HepG2 (cell line): ENCODE data around the gene TNFSF8. TPM values are rescaled to one million over a fixed set of nuclear protein-coding genes. Genes with fewer than 3 reads are reported as not detected.

Experiments used
- ATAC-seq: fragments of 200-7000 bp; cut with Tn5 transposase; 3 replicates; pipeline ENCODE4 v1.9.1; 2020; ENCODE audit warnings: mild to moderate bottlenecking, moderate library complexity
- BruUV-seq: library from RNA; stranded (reverse); fragments of 400-500 nt; replicated peaks from 2 replicates; lab custom pipeline; 2021; lab: Mats Ljungman, UMichigan
- CTCF ChIA-PET: fragments of 300-600 bp; formaldehyde crosslinking; extraction: SDS; loops from one replicate; lab custom pipeline; 2021; ENCODE audit warnings: low total read pairs, inconsistent platforms, low intra/inter-chr PET ratio; lab: Yijun Ruan, JAX
- POLR2A ChIA-PET: fragments of 350-600 bp; sonication (Branson Sonifier 250); formaldehyde crosslinking; loops from one replicate; lab custom pipeline; 2020; ENCODE audit warnings: antibody characterized with exemption, inconsistent platforms; lab: Yijun Ruan, JAX
- DNase-seq: peaks from one replicate; pipeline ENCODE4 v3.0.0-alpha.2; 2015; ENCODE audit warnings: low spot score
- FAIRE-seq: peaks from 3 replicates; lab custom pipeline; 2011; peaks lifted over from hg19 to GRCh38; lab: Jason Lieb, UNC
- H2AFZ ChIP-seq: one replicate; pipeline ENCODE4 v1.6.1; 2011; ENCODE audit warnings: low read length, inconsistent platforms
- H3K27ac ChIP-seq: fragments of 300-600 bp; 3 replicates; pipeline ENCODE4 v1.8.0; 2011; ENCODE audit warnings: mixed run types, mild to moderate bottlenecking, mixed read lengths, low read length, inconsistent platforms; ENCODE audit not compliant: insufficient read depth; ENCODE audit errors: extremely low read length
- H3K27me3 ChIP-seq, 2 experiments: fragments of 200-600 bp in 1 of 2; 2 replicates in 1 of 2; 3 replicates in 1 of 2; pipeline versions ENCODE4 v1.6.0 to v1.8.0; 2011; ENCODE audit warnings: low read length in 2 of 2, mild to moderate bottlenecking in 2 of 2, moderate library complexity in 2 of 2, inconsistent platforms in 1 of 2; ENCODE audit not compliant: insufficient read depth in 2 of 2, control insufficient read depth in 1 of 2
- H3K36me3 ChIP-seq, 2 experiments: fragments of 200-600 bp in 1 of 2; replicated peaks in 1 of 2; 2 replicates in 1 of 2; 3 replicates in 1 of 2; pipeline versions ENCODE4 v1.5.1 to v1.8.0; 2011; ENCODE audit warnings: low read length in 2 of 2, inconsistent platforms in 1 of 2; ENCODE audit not compliant: insufficient read depth in 2 of 2, control insufficient read depth in 1 of 2
- H3K4me1 ChIP-seq: 2 replicates; pipeline ENCODE4 v1.5.1; 2012; ENCODE audit warnings: low read length, inconsistent platforms; ENCODE audit not compliant: insufficient read depth
- H3K4me2 ChIP-seq: 2 replicates; pipeline ENCODE4 v1.6.0; 2011; ENCODE audit warnings: low read depth, low read length, inconsistent platforms
- H3K4me3 ChIP-seq, 3 experiments: fragments of 200-600 bp in 1 of 3; sonication (generic), shearing (Covaris generic) in 1 of 3; replicated peaks in 1 of 3; 2 replicates each; pipeline ENCODE4 v1.5.1; 2011 to 2016; ENCODE audit warnings: low read length in 3 of 3, inconsistent platforms in 2 of 3, low read depth in 2 of 3, mild to moderate bottlenecking in 2 of 3, control low read depth in 1 of 3, mixed read lengths in 1 of 3; ENCODE audit not compliant: insufficient read depth in 1 of 3
- H3K79me2 ChIP-seq: one replicate; pipeline ENCODE4 v1.6.1; 2011; ENCODE audit warnings: low read length, inconsistent platforms; ENCODE audit not compliant: insufficient read depth
- H3K9ac ChIP-seq: 2 replicates; pipeline ENCODE4 v1.6.0; 2011; ENCODE audit warnings: mild to moderate bottlenecking, low read depth, low read length, inconsistent platforms; ENCODE audit not compliant: insufficient read depth
- H3K9me3 ChIP-seq: 2 replicates; pipeline ENCODE4 v1.5.1; 2012; ENCODE audit warnings: mild to moderate bottlenecking, low read length
- H4K20me1 ChIP-seq: 2 replicates; pipeline ENCODE4 v1.6.0; 2011; ENCODE audit warnings: inconsistent platforms, mild to moderate bottlenecking, low read length, moderate library complexity; ENCODE audit not compliant: insufficient read depth
- CENPT ChIP-seq: sonication (generic); formaldehyde crosslinking; IDR thresholded peaks from 2 replicates; pipeline ENCODE4 v1.8.0; 2022; ENCODE audit warnings: low read depth, mild to moderate bottlenecking, moderate library complexity, missing genetic modification reagents
- HOXA3 ChIP-seq: sonication (generic); formaldehyde crosslinking; IDR thresholded peaks from 2 replicates; pipeline ENCODE4 v1.5.0; 2020; ENCODE audit warnings: missing genetic modification reagents
- HOXD1 ChIP-seq: sonication (generic); formaldehyde crosslinking; IDR thresholded peaks from 2 replicates; pipeline ENCODE4 v1.5.0; 2020; ENCODE audit warnings: missing genetic modification reagents
- JUNB ChIP-seq: sonication (generic); formaldehyde crosslinking; IDR thresholded peaks from 2 replicates; pipeline ENCODE4 v1.8.0; 2022; ENCODE audit warnings: missing genetic modification reagents, mild to moderate bottlenecking, borderline replicate concordance
- RBM22 ChIP-seq: fragments of 200-400 bp; formaldehyde crosslinking; optimal IDR thresholded peaks from 2 replicates; pipeline ENCODE3; 2017; ENCODE audit warnings: mild to moderate bottlenecking, low read length, moderate library complexity
- TCF7 ChIP-seq: sonication (generic); IDR thresholded peaks from 2 replicates; pipeline ENCODE4 v1.6.1; 2016; ENCODE audit warnings: antibody characterized with exemption, low read depth
- ZFYVE20 ChIP-seq: sonication (generic); formaldehyde crosslinking; IDR thresholded peaks from 2 replicates; pipeline ENCODE4 v1.8.0; 2023; ENCODE audit warnings: low read depth, mild to moderate bottlenecking, moderate library complexity, missing genetic modification reagents, borderline replicate concordance
- ZNF382 ChIP-seq: sonication (generic); formaldehyde crosslinking; IDR thresholded peaks from 2 replicates; pipeline ENCODE4 v1.5.0; 2020; ENCODE audit warnings: missing genetic modification reagents, mild to moderate bottlenecking, borderline replicate concordance
- ZNF792 ChIP-seq: IDR thresholded peaks from 2 replicates; pipeline ENCODE4 v1.6.1; 2016
- ZSCAN20 ChIP-seq: sonication (generic); formaldehyde crosslinking; IDR thresholded peaks from 2 replicates; pipeline ENCODE4 v1.4.0; 2020; ENCODE audit warnings: missing genetic modification reagents, mild to moderate bottlenecking, borderline replicate concordance
- ZSCAN30 ChIP-seq: sonication (generic); formaldehyde crosslinking; IDR thresholded peaks from 2 replicates; pipeline ENCODE4 v1.5.0; 2020; ENCODE audit warnings: mild to moderate bottlenecking, missing genetic modification reagents
- WGBS: methylation state at CpG from one replicate; pipeline ENCODE4 v1.1.6; 2017; ENCODE audit warnings: low lambda C conversion rate; 5-methylcytosine and 5-hydroxymethylcytosine counted together
- in situ Hi-C: cut with HindIII; loops from 2 replicates; pipeline ENCODE4 v1.10.0; 2017; ENCODE audit warnings: low pct_unique_long_range_greater_than_20kb; ENCODE audit not compliant: extremely low pct_ligation_motif_present
- intact Hi-C: fragments of 100-400 bp; cut with micrococcal nuclease; formaldehyde crosslinking; loops from one replicate; pipeline ENCODE4 v1.10.0; 2022; ENCODE audit not compliant: unreplicated experiment
- polyA plus RNA-seq, 8 experiments: library from polyadenylated mRNA; depleted of rRNA in 3 of 8; stranded (reverse) in 7 of 8; unstranded in 1 of 8; fragments of >200 nt; fragmentation: Illumina TruSeq in 4 of 8; extraction: Trizol in 4 of 8; gene quantifications; 2 replicates each; pipeline versions ENCODE4 v1.2.1 to v1.2.3, GENCODE V29; 2011 to 2016; ENCODE audit warnings: low read depth in 4 of 8, missing spikeins in 1 of 8, mixed read lengths in 1 of 8; ENCODE audit not compliant: insufficient read depth in 1 of 8
- total RNA-seq, 5 experiments: library from RNA; depleted of rRNA; stranded (reverse); fragments of >200 nt; fragmentation: Illumina TruSeq; extraction: Trizol; gene quantifications; 2 replicates each; pipeline ENCODE4 v1.2.3, GENCODE V29; 2016; ENCODE audit warnings: low read depth in 1 of 5
- TF ChIP-seq, protein P1 (sequence below): sonication (generic); formaldehyde crosslinking; IDR thresholded peaks from 2 replicates; pipeline ENCODE4 v1.9.0; 2022; ENCODE audit warnings: low read depth, missing genetic modification reagents
- TF ChIP-seq, protein P2 (sequence below): sonication (generic); formaldehyde crosslinking; conservative IDR thresholded peaks from 2 replicates; pipeline ENCODE4 v1.8.0; 2022; ENCODE audit warnings: mild to moderate bottlenecking, moderate library complexity, missing genetic modification reagents
- TF ChIP-seq, protein P3 (sequence below): sonication (generic); formaldehyde crosslinking; conservative IDR thresholded peaks from 2 replicates; pipeline ENCODE4 v1.8.0; 2022; ENCODE audit warnings: missing genetic modification reagents

The TNFSF8 gene
- total and polyA plus RNA-seq, 2 of the 13 experiments (the other 11 are each of a cell fraction or from before 2014, with no cell fraction given) = not detected

DNA sequence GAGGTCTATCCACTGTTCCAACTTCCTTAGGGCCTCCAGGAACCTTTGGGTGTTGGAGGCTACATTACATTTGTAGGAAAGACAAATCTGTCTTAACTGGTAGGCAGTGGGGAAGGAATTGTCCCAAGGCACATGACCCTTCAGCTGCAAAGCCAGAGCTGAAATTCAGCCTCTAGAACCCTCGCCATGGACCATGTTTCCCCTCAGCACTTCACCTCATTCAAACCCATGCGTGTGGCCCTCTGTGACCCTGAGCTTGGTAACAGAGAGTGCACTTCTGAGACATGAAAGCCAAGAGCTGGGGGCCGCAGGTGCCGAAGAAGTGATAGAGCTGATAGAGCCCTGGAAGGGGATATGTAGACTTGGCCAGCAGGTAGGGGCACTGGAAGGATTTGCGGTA lies 17.2 kb downstream of the TNFSF8 start:
- Histone ChIP-seq H3K36me3 (no peaks in the 10 kb centered on the region), H3K27me3 (no peaks in the 10 kb centered on the region; a peak in 1 of 5 replicates), H4K20me1 (no peaks in the 10 kb centered on the region), H3K4me2 (no peak overlapping the region), H3K9ac (no peak overlapping the region), H3K79me2 (no peaks in the 10 kb centered on the region), H3K27ac (no peak overlapping the region), H3K9me3 (no peaks in the 10 kb centered on the region), H3K4me1 (peaks cover 11% of the 10 kb centered on the region), H2AFZ (no peak overlapping the region), H3K4me3 (no peak overlapping the region)
- BruUV-seq = no TSS peak
- TF ChIP-seq, protein P1, sequence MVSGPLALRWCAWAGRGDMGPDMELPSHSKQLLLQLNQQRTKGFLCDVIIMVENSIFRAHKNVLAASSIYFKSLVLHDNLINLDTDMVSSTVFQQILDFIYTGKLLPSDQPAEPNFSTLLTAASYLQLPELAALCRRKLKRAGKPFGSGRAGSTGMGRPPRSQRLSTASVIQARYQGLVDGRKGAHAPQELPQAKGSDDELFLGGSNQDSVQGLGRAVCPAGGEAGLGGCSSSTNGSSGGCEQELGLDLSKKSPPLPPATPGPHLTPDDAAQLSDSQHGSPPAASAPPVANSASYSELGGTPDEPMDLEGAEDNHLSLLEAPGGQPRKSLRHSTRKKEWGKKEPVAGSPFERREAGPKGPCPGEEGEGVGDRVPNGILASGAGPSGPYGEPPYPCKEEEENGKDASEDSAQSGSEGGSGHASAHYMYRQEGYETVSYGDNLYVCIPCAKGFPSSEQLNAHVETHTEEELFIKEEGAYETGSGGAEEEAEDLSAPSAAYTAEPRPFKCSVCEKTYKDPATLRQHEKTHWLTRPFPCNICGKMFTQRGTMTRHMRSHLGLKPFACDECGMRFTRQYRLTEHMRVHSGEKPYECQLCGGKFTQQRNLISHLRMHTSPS (CRISPR knock-in tag) = no peak
- TF ChIP-seq JUNB (CRISPR knock-in tag) = no peak
- no peak for TF ChIP-seq ZSCAN20 (CRISPR knock-in tag)
- no peak for TF ChIP-seq CENPT
- no peak for TF ChIP-seq ZNF792 (CRISPR knock-in tag)
- no peak for TF ChIP-seq RBM22
- no peak for TF ChIP-seq TCF7
- no peak for TF ChIP-seq HOXA3 (CRISPR knock-in tag)
- TF ChIP-seq, protein P2, sequence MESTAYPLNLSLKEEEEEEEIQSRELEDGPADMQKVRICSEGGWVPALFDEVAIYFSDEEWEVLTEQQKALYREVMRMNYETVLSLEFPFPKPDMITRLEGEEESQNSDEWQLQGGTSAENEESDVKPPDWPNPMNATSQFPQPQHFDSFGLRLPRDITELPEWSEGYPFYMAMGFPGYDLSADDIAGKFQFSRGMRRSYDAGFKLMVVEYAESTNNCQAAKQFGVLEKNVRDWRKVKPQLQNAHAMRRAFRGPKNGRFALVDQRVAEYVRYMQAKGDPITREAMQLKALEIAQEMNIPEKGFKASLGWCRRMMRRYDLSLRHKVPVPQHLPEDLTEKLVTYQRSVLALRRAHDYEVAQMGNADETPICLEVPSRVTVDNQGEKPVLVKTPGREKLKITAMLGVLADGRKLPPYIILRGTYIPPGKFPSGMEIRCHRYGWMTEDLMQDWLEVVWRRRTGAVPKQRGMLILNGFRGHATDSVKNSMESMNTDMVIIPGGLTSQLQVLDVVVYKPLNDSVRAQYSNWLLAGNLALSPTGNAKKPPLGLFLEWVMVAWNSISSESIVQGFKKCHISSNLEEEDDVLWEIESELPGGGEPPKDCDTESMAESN (CRISPR knock-in tag) = no peak
- TF ChIP-seq ZFYVE20 (CRISPR knock-in tag) = no peak
- TF ChIP-seq ZNF382 (CRISPR knock-in tag) = no peak
- TF ChIP-seq ZSCAN30 (CRISPR knock-in tag) = no peak
- TF ChIP-seq HOXD1 (CRISPR knock-in tag) = no peak
- TF ChIP-seq, protein P3, sequence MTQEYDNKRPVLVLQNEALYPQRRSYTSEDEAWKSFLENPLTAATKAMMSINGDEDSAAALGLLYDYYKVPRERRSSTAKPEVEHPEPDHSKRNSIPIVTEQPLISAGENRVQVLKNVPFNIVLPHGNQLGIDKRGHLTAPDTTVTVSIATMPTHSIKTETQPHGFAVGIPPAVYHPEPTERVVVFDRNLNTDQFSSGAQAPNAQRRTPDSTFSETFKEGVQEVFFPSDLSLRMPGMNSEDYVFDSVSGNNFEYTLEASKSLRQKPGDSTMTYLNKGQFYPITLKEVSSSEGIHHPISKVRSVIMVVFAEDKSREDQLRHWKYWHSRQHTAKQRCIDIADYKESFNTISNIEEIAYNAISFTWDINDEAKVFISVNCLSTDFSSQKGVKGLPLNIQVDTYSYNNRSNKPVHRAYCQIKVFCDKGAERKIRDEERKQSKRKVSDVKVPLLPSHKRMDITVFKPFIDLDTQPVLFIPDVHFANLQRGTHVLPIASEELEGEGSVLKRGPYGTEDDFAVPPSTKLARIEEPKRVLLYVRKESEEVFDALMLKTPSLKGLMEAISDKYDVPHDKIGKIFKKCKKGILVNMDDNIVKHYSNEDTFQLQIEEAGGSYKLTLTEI (CRISPR knock-in tag) = no peak
- WGBS = 33% methylated on average over 5 of the region's 5 CpGs
- no peak for DNase-seq
- in situ Hi-C loops = loop anchor here (5.0 to 25.0 kb wide), 4 partner anchors 104 to 599 kb away; partner anchors contain the start of gene TEX48
- no peak for ATAC-seq
- ChIA-PET CTCF (no interaction called here), POLR2A (no interaction called here)
- FAIRE-seq = no peak
- intact Hi-C loops = no loop called here
